NT2/D1 (cell line): ENCODE results near the gene IQGAP3.

Experiments
- SUZ12 ChIP-seq: IDR thresholded peaks from 2 replicates; pipeline ENCODE4 v1.6.1; 2011; ENCODE audit not compliant: insufficient read length, insufficient read depth; ENCODE audit errors: extremely low read depth
- YY1 ChIP-seq: IDR thresholded peaks from 2 replicates; pipeline ENCODE4 v1.6.1; 2011; ENCODE audit not compliant: insufficient read length, insufficient read depth
- ZNF274 ChIP-seq: IDR thresholded peaks from 2 replicates; pipeline ENCODE4 v1.6.1; 2011; ENCODE audit warnings: mild to moderate bottlenecking, low read depth, low read length

DNA sequence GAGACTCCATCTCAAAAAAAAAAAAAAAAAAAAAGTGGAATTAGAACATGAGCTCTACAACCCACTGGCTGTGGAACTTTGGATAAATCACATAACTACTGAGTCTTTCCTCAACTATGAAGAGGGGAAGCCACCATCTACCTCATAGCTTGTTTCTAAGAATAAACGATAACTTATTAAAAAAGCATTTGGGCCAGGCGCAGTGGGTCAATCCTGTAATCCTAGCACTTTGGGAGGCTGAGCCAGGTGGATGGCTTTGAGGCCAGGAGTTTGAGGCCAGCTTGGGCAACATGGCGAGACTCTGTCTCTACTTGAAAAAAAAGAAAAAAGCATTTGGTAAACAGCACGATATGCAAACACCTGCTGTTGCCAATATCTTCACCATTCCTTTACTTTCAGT is 40.0 kb downstream of the IQGAP3 start:
- TF ChIP-seq ZNF274 (no peak), YY1 (no peak), SUZ12 (no peak)
